ENCODE data around the gene SLC25A25.

Gene SLC25A25

DNA sequence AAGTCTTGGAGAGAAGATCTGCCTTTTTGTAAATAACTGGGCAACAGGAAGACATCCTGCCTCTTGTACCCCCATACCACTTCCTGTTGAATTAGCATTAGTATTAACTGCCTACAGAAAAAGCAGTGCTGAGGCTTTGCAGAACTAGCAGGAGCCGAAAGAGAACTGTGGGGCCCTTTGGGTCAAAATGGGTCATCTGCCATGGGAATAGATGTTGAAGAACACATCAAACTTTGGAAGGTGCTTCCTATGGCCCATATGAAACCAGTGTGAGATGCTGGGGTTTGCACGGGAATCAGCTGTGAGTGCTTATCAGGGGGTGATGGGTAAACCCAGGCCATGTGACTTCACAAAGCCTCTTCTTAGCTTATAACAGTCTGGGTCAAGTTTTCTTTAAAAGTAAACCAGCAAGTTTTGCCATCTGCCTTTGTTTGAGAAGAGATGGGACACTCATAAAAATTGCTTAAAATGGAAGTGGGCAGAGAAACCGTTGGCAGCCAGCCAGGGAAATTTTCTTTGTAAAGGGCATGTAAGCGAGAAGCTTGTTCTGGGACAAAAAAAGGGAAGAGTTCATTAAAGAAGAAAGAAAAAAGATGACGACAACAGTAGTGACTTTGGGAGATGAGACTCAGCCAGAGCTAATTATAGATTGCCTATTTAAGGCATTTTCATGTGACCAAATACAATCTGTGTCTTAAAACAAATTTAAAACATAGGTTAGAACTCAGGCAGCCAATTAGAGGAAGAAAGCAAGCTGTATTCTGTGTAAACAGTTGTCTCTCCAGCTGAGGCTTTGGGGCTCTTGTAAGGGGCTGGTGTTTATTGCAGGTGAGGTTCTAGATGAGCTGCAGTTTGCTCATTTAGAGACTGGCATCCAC, 4.4 kb downstream of the SLC25A25 start:
- DNase-seq (ENCODE audit: low read depth), result peak; percentile 55

DNA sequence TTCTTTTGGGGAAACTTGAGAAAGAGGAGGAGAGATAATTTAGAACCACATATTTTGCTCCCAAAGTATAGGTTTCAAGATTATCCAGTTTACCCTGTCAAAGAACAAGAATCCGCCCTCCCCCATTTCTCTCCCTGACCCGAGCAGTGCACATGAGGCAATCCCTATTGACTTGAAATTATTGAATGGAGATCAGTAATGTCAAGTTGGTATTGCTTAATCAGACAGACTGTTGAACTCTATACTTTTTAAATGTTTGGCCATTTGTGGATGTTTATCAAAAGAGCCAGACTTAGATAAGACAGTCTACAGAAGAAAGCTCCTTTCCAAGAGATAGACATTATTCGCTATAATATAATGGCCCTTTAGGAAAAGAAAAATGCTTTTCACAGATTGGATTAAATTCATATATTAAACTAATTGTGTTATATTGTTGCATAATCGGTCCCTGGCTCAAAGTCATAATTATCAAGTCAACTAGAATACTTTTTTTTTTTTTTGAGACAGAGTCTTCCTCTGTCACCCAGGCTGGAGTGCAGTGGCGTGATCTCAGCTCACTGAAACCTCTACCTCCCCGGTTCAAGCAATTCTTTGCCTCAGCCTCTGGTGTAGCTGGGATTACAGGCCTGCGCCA, 5.3 kb downstream of the SLC25A25 start:
- DNase-seq (ENCODE audit: low read depth), result no peak

DNA sequence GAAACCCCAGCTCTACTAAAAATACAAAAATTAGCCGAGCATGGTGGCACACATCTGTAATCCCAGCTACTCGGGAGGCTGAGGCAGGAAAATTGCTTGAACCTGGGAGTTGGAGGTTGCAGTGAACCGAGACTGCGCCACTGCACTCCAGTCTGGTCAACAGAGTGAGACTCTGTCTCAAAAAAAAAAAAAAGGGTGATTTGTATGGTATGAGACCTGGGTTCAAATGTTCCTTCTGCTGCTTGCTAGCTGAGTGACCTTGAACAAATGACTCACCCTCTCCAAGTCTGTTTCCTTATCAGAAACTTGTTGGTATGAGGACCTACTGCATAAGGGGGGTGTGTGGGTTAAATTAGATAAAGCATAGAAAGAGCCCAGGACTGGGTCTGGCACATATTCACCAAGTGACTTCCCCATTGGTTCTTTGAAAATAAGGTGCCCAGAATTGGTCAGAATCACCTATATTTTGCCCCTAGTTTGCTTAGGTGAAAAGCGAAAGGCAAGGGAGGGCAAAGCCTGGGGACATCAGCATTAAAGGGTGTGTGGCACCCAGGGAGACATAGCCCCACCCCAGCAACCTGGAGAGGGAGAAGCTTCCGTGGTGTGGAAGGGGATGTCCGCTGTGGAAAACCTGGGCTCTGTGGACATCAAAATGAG, 9.9 kb downstream of the SLC25A25 start:
- no peak for DNase-seq (ENCODE audit: low read depth)

DNA sequence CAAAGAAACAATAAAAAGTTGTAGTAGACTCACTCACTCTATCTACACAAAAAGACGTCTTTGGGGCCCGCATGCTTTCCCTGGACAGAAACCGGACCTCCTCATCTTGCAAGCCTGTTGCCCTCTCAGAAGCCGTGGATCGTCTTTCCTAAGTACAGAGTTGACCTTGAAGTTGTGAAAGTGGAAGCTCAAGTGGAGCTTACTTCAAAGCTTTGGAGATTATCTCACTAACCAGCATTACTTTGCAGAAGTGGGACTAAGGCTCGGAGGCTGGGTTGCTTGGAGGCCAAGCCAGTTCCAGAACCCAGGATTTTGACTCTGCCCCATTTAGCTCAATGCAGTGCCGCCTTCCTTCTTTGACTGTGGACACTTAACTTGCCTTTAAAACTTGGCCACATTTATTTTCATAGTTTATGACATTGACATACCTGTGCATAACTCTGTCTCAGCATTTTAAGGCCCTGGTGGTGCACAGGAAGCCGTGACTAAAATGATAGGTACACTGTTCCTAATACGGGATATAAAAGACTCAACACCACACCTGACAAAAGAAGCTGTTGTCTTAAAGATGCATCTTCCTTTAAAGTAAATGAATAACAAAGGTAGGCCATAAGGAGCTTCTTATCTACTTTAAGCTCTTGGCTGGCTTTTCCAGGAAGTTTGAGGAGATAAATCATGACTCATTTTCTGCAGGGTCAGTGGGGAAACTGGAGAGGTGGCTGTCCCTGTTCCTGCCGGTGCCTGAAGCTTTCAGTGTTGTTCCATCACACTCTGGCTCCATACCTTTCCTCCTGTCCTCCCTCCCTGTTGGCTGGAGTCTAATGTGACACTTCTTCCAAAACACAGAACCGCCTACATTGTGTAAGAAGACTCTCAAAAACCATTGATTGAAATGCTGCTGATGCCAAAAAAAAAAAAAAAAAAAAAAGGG, 10.7 kb downstream of the SLC25A25 start:
- DNase-seq (ENCODE audit: low read depth), result no peak

DNA sequence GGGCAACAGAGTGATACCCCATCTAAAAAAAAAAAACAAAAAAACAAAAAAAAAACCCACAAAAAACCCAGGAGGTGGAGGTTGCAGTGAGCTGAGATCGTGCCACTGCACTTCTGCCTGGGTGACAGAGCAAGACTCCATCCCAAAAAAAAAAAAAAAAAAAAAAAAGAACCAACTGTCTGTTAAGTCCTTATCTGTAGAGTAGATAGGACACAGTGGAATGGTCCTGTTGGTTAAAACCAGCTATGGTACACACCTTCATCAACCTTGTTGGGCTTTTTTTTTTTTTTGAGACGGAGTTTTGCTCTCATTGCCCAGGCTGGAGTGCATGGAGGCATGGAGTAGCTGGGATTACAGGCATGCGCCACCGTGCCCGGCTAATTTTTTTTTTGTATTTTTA, 12.2 kb downstream of the SLC25A25 start:
- no peak for DNase-seq (ENCODE audit: low read depth)

DNA sequence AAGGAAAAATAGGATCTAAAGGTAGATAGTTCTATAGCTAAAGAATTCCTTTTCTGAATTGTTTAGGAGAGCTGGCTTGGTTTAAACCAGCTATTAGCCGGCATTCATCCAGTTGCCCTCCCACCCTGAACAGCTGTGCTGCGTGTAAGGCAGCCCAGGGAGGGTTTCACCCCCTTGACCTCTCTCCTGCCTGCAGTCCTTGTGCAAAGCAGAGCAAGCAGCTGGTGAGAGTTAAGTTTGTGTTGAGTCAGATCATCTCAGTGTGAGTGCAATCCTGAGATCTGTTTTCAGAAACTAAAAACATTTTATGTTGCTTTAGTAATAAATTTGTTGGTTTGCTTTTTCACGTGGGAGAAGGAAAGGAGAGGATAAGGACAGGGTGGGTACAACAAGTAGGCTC, 13.0 kb downstream of the SLC25A25 start:
- peak; percentile 96 for DNase-seq (ENCODE audit: low read depth)

DNA sequence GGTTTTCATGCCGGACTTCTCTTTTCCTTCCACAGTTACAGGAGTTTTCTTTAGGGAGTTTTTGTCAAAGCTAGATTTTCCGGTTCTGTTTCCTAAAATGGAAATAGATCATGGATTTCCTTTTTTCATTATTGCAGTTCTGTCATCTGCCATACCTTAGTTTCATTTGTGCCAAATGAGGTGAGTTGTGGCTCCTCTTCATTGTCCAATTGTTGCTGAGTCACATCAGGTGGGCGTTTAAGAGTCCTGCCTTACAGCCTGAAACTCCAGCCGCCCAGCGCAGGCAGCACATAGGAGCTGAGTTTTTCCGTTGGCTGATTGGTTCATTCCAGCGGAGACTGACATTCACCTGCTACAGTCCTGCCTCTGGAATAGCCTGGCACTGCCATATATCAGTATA, 14.1 kb downstream of the SLC25A25 start:
- no peak for DNase-seq (ENCODE audit: low read depth)

DNA sequence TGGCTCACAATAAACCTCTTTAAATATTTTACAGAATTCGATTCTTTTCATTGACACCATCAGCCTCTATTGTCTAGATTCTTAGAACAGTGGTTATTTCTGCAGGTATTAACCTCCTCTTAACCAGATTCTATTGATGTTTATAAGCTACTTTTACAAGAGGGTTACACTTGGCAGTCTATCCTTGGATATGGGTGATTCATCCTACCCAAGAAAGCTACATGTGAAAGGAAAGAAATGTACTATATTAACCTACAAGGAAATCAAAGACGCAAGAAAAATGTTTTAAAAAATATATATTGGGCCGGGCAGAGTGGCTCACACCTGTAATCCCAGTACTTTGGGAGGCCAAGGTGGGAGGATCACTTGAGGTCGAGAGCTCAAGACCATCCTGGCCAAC, 16.7 kb downstream of the SLC25A25 start:
- no peak for DNase-seq (ENCODE audit: low read depth)

DNA sequence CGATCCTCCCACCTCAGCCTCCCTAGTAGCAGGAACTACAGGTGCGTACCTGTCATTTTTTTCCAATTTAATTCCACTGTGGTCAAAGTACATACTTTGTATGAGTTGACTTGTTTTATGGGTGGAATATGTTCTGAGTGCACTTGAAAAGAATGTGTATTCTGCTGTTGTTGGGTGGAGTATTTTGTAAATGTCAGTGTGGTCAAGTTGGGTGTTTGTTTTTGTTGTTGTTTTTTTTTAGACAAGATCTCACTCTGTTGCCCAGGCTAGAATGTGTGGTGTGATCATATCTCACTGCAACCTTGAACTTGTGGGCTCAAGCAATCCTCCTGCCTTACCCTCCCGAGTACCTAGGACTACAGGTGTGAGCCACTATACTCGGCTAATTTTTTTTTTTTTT, 17.9 kb downstream of the SLC25A25 start:
- DNase-seq (ENCODE audit: low read depth), result no peak

DNA sequence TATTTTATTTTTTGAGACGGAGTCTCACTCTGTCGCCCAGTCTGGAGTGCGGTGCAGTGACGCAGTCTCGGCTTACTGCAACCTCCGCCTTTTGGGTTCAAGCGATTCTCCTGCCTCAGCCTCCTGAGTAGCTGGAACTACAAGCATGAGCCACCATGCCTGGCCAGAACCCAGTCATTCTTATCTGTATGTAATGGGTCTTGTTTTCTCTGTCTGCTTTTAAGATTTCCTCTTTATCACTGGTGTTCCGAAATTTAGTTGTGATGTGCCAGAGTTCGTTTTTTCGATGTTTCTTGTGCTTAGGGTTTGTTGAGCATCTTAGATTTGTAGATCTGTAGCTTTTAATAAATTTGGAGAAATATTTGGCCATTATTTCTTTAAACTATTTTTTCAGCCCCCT, 19.2 kb downstream of the SLC25A25 start:
- DNase-seq (ENCODE audit: low read depth), result no peak

DNA sequence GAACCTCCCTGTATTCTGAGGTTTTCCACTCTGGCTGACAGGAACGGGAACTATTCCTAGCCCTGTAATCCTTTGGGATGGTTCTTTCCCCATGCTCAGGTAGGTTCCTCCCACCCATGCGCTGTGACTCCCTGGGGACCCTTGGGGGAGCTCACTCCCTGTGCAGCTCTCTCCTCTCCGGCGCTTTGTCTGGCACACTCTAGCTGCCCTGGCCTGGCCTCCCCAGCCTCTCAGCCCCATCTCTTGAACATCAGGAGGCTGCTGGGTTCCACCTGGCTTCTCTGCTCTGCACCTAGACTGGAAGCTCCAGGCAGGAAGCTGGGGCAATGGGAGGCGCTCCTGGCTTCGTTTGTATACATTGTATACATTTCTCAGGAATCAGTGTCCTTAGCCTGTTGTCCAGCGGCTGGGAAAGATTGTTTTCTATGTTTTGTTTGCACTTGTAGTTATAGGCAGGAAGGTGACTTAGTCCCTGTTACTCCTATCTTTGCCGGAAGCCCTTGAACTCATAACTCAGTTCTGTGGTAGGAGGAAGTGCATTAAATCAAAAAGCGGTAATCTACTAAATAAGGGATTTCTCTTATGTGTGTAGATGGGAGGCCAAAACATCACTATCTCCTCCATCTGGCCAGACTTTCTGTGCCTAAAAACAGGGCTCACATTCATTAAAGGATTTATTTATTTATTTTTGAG, 20.4 kb downstream of the SLC25A25 start:
- DNase-seq (ENCODE audit: low read depth), result no peak

DNA sequence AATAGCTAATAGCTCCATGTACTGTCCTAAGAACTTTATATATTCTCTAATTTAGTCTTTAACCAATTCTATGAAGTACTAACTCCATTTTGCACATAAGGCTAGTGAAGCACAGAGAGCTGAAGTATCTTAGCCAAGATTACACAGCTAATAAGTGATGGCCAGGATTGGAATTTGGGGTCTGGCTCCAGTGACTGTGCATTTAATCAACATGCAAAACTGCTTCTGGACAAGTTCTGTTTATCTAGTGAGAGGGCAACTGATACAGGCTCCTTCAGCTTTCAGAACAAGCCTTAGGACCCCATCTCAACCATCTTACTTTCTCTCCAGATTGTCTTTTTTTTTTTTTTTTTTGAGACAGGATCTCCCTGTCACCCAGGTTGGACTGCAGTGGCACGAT, 21.3 kb downstream of the SLC25A25 start:
- no peak for DNase-seq (ENCODE audit: low read depth)

DNA sequence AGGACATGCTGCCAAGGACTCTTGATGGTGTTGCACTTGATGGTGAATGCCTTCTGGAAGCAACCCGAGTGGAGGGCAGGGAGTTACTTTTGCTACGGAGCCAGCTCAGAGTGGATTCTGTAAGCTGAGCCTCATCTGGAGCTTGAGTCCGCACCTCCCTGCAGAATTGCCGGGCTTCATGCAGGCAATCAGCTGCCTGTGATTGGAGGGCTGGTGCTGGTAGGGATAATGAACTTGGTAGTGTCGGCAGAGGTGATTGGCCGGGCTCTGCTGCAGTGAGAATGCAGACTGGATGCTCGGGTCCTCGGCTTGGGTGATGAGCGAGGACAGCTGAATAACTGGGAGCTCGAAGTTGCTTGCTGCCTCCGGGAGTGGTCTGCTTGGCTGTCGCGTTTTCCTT, 23.1 kb downstream of the SLC25A25 start:
- DNase-seq (ENCODE audit: low read depth), result peak; percentile 95

DNA sequence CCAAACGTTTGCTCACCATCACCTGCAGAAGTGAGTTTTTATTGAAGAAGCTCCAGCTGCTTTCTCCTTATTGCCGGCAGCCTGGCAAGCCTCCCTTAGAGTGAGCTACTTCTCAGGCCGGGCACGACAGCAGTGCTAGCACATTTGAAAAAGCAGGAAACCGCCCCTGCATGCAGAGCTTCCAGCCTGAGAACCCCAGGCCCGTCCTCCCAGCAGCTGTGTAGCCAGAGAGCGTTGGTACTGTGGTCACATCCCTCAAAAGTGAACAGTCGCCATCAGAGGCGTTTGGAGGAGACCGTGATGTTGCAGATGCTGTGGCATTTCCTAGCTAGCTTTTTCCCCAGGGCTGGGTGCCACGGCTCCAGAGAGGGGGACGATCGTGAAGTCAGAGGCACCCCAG, 23.5 kb downstream of the SLC25A25 start:
- no peak for DNase-seq (ENCODE audit: low read depth)

DNA sequence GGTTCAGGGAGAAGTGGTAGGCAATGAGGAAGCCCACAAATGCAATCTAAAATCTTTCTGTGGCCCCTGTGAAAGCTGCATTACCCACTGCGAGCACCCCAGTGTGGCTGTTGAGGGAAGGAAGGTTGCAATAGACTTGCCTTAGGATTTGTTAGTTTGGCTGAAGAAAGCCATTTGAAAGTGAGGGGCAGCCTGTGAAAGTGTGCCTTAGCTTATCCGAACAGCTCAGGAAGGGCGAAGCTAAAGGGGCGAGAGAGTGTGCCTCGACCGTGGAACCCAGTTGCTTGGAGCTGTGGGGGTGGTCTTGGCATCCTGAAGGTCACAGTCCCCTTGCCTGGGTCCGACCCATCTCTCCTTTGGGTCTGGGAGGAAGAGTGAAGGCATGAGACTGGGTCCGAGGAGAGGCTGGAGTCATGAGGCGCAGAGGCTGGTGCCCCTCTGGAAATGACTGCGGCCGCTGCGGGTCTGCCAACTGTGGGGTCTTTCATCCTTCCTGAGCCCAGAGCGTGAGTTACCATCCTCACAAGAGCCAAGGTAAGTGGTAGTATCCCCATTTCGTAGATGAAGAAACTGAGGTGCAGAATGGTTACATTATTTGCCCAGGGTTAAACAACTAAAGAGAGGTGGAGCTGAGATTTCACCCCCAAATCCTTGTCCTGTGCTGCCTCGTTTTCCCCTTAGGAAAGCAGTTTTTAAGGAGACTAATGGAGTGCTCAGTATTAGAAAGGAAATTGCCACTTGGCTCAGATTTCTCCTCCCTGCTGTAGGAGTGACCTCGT, 24.4 kb downstream of the SLC25A25 start:
- no peak for DNase-seq (ENCODE audit: low read depth)

DNA sequence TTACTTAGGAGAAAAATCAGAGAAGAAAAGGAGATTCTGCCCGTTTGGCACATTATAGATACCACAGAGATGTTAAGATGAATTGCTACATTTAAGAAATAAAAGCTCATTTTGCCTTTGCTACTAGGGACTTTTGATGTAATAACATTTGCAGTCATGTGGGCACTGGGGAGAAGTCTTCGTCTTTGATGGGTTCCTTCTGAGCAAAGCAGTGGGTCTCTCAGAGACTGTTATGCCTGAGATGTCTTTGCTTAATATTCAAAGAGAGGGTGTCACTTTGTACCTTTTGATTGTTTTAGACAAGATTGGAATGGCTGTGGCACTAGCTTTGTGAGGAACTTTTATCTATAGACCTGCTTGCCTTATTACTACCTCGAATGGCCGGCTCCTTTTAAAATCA, 25.0 kb downstream of the SLC25A25 start:
- no peak for DNase-seq (ENCODE audit: low read depth)

DNA sequence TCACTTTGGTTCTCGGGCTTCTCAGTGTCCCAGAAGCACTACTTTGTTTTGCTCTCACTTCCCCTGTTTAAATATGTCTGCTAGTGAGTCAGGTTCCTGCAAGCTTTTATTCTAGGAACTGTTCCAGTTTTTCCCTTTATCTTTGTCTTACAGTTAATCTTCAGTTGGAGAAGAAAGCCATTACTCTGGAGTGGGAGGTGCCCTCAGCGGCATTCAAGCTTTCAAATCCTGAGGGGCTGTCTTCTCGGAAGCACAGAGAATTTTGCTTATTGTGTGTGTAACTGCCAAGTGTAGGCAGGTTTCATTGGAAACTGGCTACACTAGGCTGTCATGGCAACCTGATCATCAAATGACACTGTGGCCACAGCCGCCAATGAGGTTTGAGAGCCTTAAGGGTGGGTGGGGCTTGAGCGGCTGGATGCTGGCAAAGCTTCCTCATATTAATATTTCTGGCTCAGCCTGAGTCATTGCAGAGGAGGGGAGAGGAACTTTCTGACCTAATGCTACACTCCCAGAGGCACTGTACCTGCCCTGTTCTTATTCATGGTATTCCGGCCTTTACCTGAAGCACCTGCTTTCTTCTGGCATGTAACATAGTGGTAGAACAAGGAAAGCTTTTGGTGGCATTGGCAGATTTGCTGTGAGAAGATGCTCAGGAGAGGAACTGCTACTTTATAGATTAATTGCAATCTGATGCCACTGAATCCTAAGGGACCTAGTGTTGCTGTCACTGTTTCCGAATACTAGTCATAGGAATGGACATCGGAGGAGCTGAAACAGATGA, 26.3 kb downstream of the SLC25A25 start:
- DNase-seq (ENCODE audit: low read depth), result peak; percentile 98

DNA sequence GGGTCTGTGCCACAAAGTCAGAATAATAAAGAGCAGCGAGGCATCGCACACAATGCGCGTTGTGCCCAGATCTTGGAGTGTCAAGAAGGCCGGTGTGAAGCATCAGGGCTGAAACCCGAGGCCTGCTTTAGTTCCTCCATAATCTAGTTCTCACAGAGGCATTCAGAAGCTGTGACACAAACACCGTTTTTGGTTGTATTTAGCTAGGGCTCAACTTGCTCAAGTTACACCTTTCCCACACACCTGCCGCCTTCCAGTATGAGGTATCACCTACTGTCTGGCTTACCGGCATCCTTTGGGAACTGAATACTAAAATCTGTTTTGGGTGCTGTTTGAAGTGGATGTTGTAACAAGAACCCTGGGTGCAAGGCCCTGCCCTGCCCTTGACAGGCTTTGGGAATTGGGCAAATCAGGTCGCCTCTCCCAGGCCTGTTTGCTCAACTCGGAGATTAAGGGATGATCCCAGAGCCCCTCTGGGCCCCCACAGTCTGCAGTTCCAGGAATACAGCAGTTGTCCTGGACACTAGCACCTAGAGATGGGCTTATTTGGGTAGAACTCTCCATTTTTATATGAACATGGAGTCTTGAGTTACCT, 27.0 kb downstream of the SLC25A25 start:
- DNase-seq (ENCODE audit: low read depth), result no peak
